Peyer's patch (tissue), 4 donors: ENCODE results near the gene HMGB2. TPM values are rescaled to one million over a fixed set of nuclear protein-coding genes. Genes with fewer than 3 reads are reported as not detected.

Source experiments
- DNase-seq, 3 donors: peaks; one replicate each; pipeline ENCODE4 v3.0.0-alpha.2; 2017 to 2019
- H3K27ac ChIP-seq, 4 donors: fragments of 200-600 bp; sonication (generic); one replicate each; pipeline ENCODE4 v1.5.1; 2016 to 2019
- H3K27me3 ChIP-seq, 2 donors: fragments of 200-600 bp; sonication (generic); one replicate each; pipeline ENCODE4 v1.5.1; 2019
- H3K36me3 ChIP-seq, 3 donors: fragments of 200-600 bp; sonication (generic); one replicate each; pipeline ENCODE4 v1.5.1; 2016 to 2019
- H3K4me1 ChIP-seq, 4 donors: fragments of 200-600 bp; sonication (generic); one replicate each; pipeline ENCODE4 v1.5.1; 2016 to 2019
- H3K4me3 ChIP-seq, 4 donors: fragments of 200-600 bp; sonication (generic); 1 replicate in 3 of 4; 2 replicates in 1 of 4; pipeline ENCODE4 v1.5.1; 2016 to 2019; ENCODE audit warnings: mild to moderate bottlenecking in 1 of 4
- H3K9me3 ChIP-seq, 4 donors: fragments of 200-600 bp; sonication (generic); one replicate each; pipeline ENCODE4 v1.5.1; 2016 to 2019; ENCODE audit warnings: mild to moderate bottlenecking in 1 of 4
- POLR2A ChIP-seq, 2 donors: fragments of 450-650 bp; IDR thresholded peaks; one replicate each; pipeline ENCODE4 v1.5.1; 2017; ENCODE audit warnings: antibody characterized with exemption in 2 of 2, mild to moderate bottlenecking in 2 of 2, moderate library complexity in 2 of 2
- total RNA-seq, 4 donors: library from RNA; depleted of rRNA; stranded (reverse); fragments of >200 nt; gene quantifications; one replicate each; pipeline ENCODE4 v1.1.0, GENCODE V29; 2016
- TF ChIP-seq, protein P1 (sequence below), 6 experiments: fragments of 450-650 bp in 4 of 6; fragments of 200-600 bp in 2 of 6; sonication (generic) in 1 of 6; IDR thresholded peaks; one replicate each; pipeline ENCODE4 v1.5.1; 2017 to 2019; ENCODE audit warnings: antibody characterized with exemption in 6 of 6, mild to moderate bottlenecking in 3 of 6, moderate library complexity in 1 of 6

The HMGB2 gene
- total RNA-seq, 4 donors from 2014 or later = 30.4 to 112 (median 34.6) TPM

DNA sequence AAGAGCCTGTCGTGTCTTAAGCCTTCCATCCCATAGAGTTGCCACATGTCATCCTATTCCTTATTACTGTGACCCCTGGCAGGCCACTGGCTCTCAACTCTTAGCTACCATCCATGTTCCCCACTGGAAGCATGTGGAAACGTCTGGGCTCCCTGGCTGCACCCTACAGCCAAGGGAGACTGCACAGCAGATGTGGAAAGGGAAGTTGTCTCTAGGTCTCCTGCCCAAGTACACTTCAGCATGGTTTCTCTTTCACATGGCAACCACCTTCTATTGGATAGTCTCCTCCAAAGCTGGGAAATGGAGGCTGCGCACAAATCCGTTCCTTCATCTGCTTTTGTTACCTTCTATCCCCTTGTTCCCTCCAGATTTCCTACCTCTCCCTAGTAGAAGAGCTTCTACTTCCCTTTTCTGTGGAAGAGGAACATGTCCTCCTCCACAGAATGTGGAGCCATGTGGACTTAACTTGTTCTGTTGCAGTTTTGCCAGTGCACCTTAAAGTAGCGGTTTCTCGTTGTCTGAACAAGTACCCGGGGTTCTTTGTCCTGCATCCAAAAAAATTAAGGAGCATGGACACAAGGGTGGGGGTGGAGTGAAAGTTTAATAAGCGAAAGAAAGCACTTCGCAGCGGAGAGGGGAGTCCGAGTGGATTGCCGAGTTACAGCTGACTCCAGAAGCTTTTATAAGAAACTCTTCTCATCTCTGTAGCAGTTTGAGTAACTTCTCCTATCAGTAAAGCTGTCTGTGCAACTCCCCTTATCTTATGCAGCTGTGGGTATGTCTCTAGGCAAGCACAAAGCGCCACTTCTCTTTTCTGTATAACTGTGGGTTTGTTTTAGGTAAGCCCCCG lies 52.5 kb downstream of the HMGB2 start:
- TF ChIP-seq, protein P1, sequence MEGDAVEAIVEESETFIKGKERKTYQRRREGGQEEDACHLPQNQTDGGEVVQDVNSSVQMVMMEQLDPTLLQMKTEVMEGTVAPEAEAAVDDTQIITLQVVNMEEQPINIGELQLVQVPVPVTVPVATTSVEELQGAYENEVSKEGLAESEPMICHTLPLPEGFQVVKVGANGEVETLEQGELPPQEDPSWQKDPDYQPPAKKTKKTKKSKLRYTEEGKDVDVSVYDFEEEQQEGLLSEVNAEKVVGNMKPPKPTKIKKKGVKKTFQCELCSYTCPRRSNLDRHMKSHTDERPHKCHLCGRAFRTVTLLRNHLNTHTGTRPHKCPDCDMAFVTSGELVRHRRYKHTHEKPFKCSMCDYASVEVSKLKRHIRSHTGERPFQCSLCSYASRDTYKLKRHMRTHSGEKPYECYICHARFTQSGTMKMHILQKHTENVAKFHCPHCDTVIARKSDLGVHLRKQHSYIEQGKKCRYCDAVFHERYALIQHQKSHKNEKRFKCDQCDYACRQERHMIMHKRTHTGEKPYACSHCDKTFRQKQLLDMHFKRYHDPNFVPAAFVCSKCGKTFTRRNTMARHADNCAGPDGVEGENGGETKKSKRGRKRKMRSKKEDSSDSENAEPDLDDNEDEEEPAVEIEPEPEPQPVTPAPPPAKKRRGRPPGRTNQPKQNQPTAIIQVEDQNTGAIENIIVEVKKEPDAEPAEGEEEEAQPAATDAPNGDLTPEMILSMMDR (IDR thresholded peaks at IDR 0.05) = no peak
- TF ChIP-seq POLR2A (IDR thresholded peaks at IDR 0.05) = no peak
- H3K4me3 ChIP-seq = no peak overlapping the region
- no peaks in the 10 kb centered on the region for H3K4me1 ChIP-seq
- DNase-seq = no peak
- no peaks in the 10 kb centered on the region for H3K9me3 ChIP-seq
- no peak overlapping the region for H3K27ac ChIP-seq
- no peaks in the 10 kb centered on the region for H3K27me3 ChIP-seq
- H3K36me3 ChIP-seq = peaks cover 0 to 3% (median 0%) of the 10 kb centered on the region in 3 donors

Other genes with a start within 250 kb of the HMGB2 start
- gene GALNT7, start 165.5 kb downstream of the HMGB2 start, total RNA-seq = 100 to 1,000 TPM in 2 of 4 donors, 10 to 100 TPM in 2; 37.1 to 139 (median 96.4) TPM
- gene SAP30, start 36.6 kb upstream of the HMGB2 start, total RNA-seq = 10 to 100 TPM in 3 of 4 donors, 1 to 10 TPM in 1; 8.1 to 18.4 (median 16.0) TPM
- gene SCRG1, start 64.8 kb upstream of the HMGB2 start, total RNA-seq = not detected
- gene HAND2, start 195.9 kb upstream of the HMGB2 start, total RNA-seq = 10 to 100 TPM in 1 of 4 donors, 1 to 10 TPM in 2, not detected in 1; 4.9 to 40.4 (median 9.1) TPM